Measurements from ENCODE around the gene SLC16A7. TPM values are rescaled to one million over a fixed set of nuclear protein-coding genes. Genes with fewer than 3 reads are reported as not detected.
"Not testable (repeated sequence)": the region's sequence is repeated elsewhere in the genome, so short reads cannot be mapped to it uniquely, and the experiment has no call there.

The SLC16A7 gene
- total RNA-seq, 1 donor from 2014 or later, result 32.6 TPM

DNA sequence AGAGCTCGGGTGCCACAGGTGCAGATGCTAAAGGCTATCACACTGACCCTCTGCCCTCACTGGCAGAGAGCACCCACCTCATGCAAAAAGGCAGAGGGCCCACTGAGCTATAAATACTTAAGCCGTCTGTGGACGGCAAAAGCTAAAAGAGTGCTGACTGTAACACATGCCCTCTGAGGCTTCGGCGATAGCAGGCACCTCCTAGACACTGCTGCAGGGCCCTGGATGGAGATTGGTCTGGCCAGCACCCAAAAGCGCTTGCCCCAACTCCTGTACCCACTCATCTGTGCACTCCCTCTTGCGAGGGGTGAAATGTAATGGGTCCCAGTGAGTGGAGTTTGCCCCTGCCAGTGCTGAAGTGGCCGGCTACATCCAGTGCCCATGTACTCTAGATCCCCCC is 148.7 kb downstream of the SLC16A7 start:
- peaks cover 9% of the 10 kb centered on the region for H3K4me1 Mint-ChIP-seq (ENCODE audit: unreplicated experiment)
- no peak overlapping the region for H3K27ac Mint-ChIP-seq (ENCODE audit: unreplicated experiment)
- H3K9me3 Mint-ChIP-seq (ENCODE audit: unreplicated experiment), result peaks cover 8% of the 10 kb centered on the region
- no peak overlapping the region for H3K4me3 Mint-ChIP-seq (ENCODE audit: unreplicated experiment)
- peaks cover 8% of the 10 kb centered on the region for H3K36me3 Mint-ChIP-seq (ENCODE audit: unreplicated experiment)
- no peak for DNase-seq (ENCODE audit: extremely low spot score, unreplicated experiment)
- no peaks in the 10 kb centered on the region for H3K27me3 Mint-ChIP-seq (ENCODE audit: unreplicated experiment)
- no peak for TF ChIP-seq CTCF (IDR thresholded peaks at IDR 0.05)

GRCh38 chr12:59751091-59751490 is 155.3 kb downstream of the SLC16A7 start:
- H3K4me3 Mint-ChIP-seq (ENCODE audit: unreplicated experiment); H3K27ac Mint-ChIP-seq (ENCODE audit: unreplicated experiment); H3K4me1 Mint-ChIP-seq (ENCODE audit: unreplicated experiment); H3K36me3 Mint-ChIP-seq (ENCODE audit: unreplicated experiment); DNase-seq (ENCODE audit: extremely low spot score, unreplicated experiment); H3K27me3 Mint-ChIP-seq (ENCODE audit: unreplicated experiment): not testable (repeated sequence)
- peaks cover 16% of the 10 kb centered on the region for H3K9me3 Mint-ChIP-seq (ENCODE audit: unreplicated experiment)

DNA sequence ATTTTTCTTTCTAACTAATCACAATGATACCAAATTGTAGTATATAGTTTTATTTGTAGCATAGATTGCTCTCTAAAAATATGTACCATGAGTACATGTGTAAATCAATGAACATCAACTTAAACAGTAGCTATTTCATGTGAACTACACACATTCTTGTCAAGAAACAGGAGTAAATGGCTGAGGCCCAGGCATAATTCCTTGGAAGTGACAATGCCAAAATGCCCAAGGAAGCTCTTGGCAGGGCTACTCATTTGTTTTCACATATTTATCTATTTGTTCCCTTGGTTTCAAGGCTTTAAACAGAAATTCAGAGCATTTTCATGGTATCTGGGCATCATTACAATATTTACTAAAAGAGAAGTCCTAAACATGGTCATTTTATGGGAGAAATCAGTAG is 165.7 kb downstream of the SLC16A7 start:
- peaks cover 2% of the 10 kb centered on the region for H3K36me3 Mint-ChIP-seq (ENCODE audit: unreplicated experiment)
- no peaks in the 10 kb centered on the region for H3K4me1 Mint-ChIP-seq (ENCODE audit: unreplicated experiment)
- H3K27me3 Mint-ChIP-seq (ENCODE audit: unreplicated experiment), result no peaks in the 10 kb centered on the region
- TF ChIP-seq CTCF (IDR thresholded peaks at IDR 0.05), result no peak
- H3K27ac Mint-ChIP-seq (ENCODE audit: unreplicated experiment), result no peak overlapping the region
- no peaks in the 10 kb centered on the region for H3K9me3 Mint-ChIP-seq (ENCODE audit: unreplicated experiment)
- no peak overlapping the region for H3K4me3 Mint-ChIP-seq (ENCODE audit: unreplicated experiment)
- DNase-seq (ENCODE audit: extremely low spot score, unreplicated experiment), result no peak

DNA sequence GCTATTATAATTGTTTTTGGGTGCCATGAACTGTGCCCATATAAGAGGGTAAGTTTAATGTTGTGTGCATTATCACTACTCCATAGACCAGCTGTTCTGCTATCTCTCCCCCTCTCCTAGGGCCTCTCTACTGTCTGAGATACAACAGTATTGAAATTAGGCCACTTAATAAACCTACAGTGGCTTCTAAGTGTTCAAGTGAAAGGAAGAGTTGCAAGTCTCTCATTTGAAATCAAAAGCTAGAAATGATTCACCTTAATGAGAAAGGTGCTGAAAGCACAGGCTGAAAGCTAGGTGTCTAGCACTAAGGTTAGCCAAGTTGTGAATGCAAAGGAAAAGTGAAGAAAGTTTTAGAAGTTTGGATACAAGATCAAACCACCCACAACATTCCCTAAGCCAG is 168.0 kb downstream of the SLC16A7 start:
- Mint-ChIP-seq H3K27me3 (ENCODE audit: unreplicated experiment) (no peaks in the 10 kb centered on the region), H3K4me3 (ENCODE audit: unreplicated experiment) (no peak overlapping the region), H3K27ac (ENCODE audit: unreplicated experiment) (no peak overlapping the region), H3K36me3 (ENCODE audit: unreplicated experiment) (peaks cover 10% of the 10 kb centered on the region), H3K4me1 (ENCODE audit: unreplicated experiment) (no peaks in the 10 kb centered on the region), H3K9me3 (ENCODE audit: unreplicated experiment) (peaks cover 4% of the 10 kb centered on the region)
- DNase-seq (ENCODE audit: extremely low spot score, unreplicated experiment), result no peak
- TF ChIP-seq CTCF (IDR thresholded peaks at IDR 0.05), result no peak

GRCh38 chr12:59768031-59768430 is 172.2 kb downstream of the SLC16A7 start:
- Mint-ChIP-seq H3K4me3 (ENCODE audit: unreplicated experiment) (no peak overlapping the region), H3K27me3 (ENCODE audit: unreplicated experiment) (no peaks in the 10 kb centered on the region), H3K36me3 (ENCODE audit: unreplicated experiment) (peaks cover 10% of the 10 kb centered on the region), H3K27ac (ENCODE audit: unreplicated experiment) (no peak overlapping the region), H3K9me3 (ENCODE audit: unreplicated experiment) (peaks cover 4% of the 10 kb centered on the region), H3K4me1 (ENCODE audit: unreplicated experiment) (no peaks in the 10 kb centered on the region)
- no peak for TF ChIP-seq CTCF (IDR thresholded peaks at IDR 0.05)
- no peak for DNase-seq (ENCODE audit: extremely low spot score, unreplicated experiment)

GRCh38 chr12:59780605-59781135 is 184.8 kb downstream of the SLC16A7 start:
- Mint-ChIP-seq H3K9me3 (ENCODE audit: unreplicated experiment) (no peaks in the 10 kb centered on the region), H3K4me3 (ENCODE audit: unreplicated experiment) (no peak overlapping the region), H3K4me1 (ENCODE audit: unreplicated experiment) (no peaks in the 10 kb centered on the region), H3K36me3 (ENCODE audit: unreplicated experiment) (peaks cover 9% of the 10 kb centered on the region), H3K27me3 (ENCODE audit: unreplicated experiment) (no peaks in the 10 kb centered on the region), H3K27ac (ENCODE audit: unreplicated experiment) (no peak overlapping the region)
- DNase-seq (ENCODE audit: extremely low spot score, unreplicated experiment), result no peak
- TF ChIP-seq CTCF (IDR thresholded peaks at IDR 0.05), result peak; percentile 43
